Camera-type eye (tissue), 1 donor: ENCODE results near the gene PSMB5. TPM values are rescaled to one million over a fixed set of nuclear protein-coding genes. Genes with fewer than 3 reads are reported as not detected.

Source experiments
- total RNA-seq: library from RNA; depleted of rRNA; stranded (reverse); fragments of >200 nt; gene quantifications from one replicate; pipeline ENCODE4 v1.2.3, GENCODE V29; 2014

Gene PSMB5
- 137 TPM for total RNA-seq

GRCh38 chr14:23034498-23035302 is at the start of gene PSMB5:
TSS of gene PSMB5 (minus strand) at chr14:23034900. CDS start at chr14:23034881, 19 bp downstream.

GRCh38 chr14:23056956-23057756 is 22.5 kb upstream of the PSMB5 start, which contains the start of gene CDH24:
TSS of gene CDH24 (minus strand) at chr14:23057520. CDS start at chr14:23055733, 1,787 bp downstream.

GRCh38 chr14:23042162-23042965 is 7.7 kb upstream of the PSMB5 start, which contains the start of gene PSMB11:
TSS of gene PSMB11 (plus strand) at chr14:23042212. CDS start at chr14:23042226, 14 bp downstream.

GRCh38 chr14:23009939-23010726 is 24.6 kb downstream of the PSMB5 start, which contains the start of gene C14orf93:
TSS of gene C14orf93 (minus strand) at chr14:23010143. CDS start at chr14:22999023, 11,120 bp downstream.

GRCh38 chr14:22982477-22983245 is 52.0 kb downstream of the PSMB5 start, which contains the start of gene AJUBA:
TSS of gene AJUBA (minus strand) at chr14:22982551. CDS start at chr14:22982266, 285 bp downstream.

Other genes with a start within 250 kb of the PSMB5 start
- gene SLC7A7, start 219.5 kb downstream of the PSMB5 start, total RNA-seq, result 4.1 TPM
- gene MRPL52, start 205.0 kb downstream of the PSMB5 start, total RNA-seq, result 36.0 TPM
- gene MMP14, start 198.3 kb downstream of the PSMB5 start, total RNA-seq, result 148 TPM
- gene LRP10, start 163.2 kb downstream of the PSMB5 start, total RNA-seq, result 35.1 TPM
- 2.0 TPM for gene REM2, start 151.7 kb downstream of the PSMB5 start, total RNA-seq
- gene RBM23, start 115.8 kb downstream of the PSMB5 start, total RNA-seq, result 648 TPM
- gene PRMT5, start 105.5 kb downstream of the PSMB5 start, total RNA-seq, result 56.5 TPM
- 41.9 TPM for gene HAUS4, start 77.8 kb downstream of the PSMB5 start, total RNA-seq
- 32.0 TPM for gene AJUBA, start 52.3 kb downstream of the PSMB5 start, total RNA-seq
- 14.9 TPM for gene C14orf93, start 24.8 kb downstream of the PSMB5 start, total RNA-seq
- gene PSMB11, start 7.3 kb upstream of the PSMB5 start, total RNA-seq, result not detected
- gene CDH24, start 22.6 kb upstream of the PSMB5 start, total RNA-seq, result 17.0 TPM
- 155 TPM for gene ACIN1, start 60.2 kb upstream of the PSMB5 start, total RNA-seq
- 15.8 TPM for gene C14orf119, start 60.6 kb upstream of the PSMB5 start, total RNA-seq
- gene CIROP, start 70.1 kb upstream of the PSMB5 start, total RNA-seq, result not detected
- gene CEBPE, start 84.4 kb upstream of the PSMB5 start, total RNA-seq, result not detected
- 36.9 TPM for gene SLC7A8, start 148.8 kb upstream of the PSMB5 start, total RNA-seq
- not detected for gene RNF212B, start 203.0 kb upstream of the PSMB5 start, total RNA-seq